HG02981 (cell line): ENCODE results near the gene KLHL29.

Source experiments
- ATAC-seq: cut with Tn5 transposase; IDR thresholded peaks from one replicate; pipeline ENCODE4 v1.9.1; 2021; ENCODE audit warnings: mild to moderate bottlenecking, moderate library complexity; ENCODE audit not compliant: unreplicated experiment

KLHL29 gene

DNA sequence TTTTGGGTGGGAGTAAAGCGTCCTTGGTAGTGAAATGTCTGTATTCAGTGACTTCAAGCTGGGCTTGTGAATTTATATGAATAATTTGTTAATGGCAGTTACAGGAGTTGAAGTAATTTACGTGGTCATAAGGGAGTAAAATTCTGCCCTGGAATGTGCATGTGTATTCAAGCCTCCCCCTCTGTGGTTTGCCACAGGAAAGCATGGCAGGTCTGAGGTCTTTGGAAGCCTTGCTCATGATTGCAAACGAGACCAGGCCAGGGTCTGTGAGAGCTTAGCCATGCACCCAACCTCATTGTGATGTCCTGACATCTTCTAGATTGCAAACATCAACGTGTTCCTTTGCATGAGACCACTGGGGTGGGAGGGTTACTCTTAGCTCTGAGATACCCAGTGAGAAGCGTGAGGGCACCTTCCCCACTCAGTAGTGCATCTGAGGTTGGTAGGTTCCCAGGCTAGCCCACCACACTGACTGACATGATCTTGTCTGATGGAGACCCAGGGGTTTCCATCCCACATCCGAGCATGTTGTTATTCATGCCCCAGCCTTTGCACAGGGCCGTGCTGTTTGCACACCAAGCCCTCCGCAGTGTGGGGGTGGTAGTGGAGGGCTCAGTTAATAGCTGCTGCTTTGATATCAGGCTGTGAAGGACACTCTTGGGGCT is 216.5 kb downstream of the KLHL29 start:
- ATAC-seq, result no peak

DNA sequence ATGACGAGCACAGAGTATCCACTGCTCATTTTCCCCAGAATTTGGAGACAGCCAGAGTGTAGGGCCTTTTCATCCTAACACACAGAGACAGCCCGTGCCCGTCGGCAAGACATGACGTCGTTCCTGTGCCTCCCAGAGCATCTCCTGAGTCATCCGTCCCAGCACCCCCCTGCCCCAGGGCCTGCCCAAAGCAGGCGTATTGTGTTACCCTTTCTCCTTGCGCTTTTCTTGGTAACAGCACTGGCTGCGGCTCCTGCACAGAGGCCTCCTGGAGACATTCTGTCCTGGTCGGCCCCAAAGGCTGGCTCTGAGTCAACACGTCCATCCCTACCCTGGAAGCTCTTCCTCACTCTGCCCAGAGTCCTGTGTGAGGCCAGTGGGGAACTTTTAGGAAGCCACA is 217.1 kb downstream of the KLHL29 start:
- no peak for ATAC-seq

DNA sequence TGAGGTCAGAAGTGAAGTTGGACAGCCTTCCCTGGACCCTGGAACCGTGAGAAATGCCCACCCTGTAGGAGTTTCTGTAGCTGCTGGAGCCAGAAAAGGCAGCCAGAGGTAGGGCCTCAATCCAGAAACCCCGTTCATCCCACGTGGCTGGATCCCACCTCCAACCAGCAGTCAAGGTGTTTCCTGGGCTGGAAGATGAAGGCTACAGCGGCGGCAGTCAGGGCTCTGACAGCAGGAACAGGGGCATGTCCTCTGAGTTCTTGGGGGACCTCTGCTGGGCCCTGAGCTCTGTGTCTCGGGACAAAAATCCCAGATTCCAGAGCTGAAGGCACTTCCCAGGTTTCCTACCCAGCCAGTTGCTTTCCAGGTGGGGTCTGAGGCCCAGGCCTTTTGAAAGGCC is 218.2 kb downstream of the KLHL29 start:
- no peak for ATAC-seq

DNA sequence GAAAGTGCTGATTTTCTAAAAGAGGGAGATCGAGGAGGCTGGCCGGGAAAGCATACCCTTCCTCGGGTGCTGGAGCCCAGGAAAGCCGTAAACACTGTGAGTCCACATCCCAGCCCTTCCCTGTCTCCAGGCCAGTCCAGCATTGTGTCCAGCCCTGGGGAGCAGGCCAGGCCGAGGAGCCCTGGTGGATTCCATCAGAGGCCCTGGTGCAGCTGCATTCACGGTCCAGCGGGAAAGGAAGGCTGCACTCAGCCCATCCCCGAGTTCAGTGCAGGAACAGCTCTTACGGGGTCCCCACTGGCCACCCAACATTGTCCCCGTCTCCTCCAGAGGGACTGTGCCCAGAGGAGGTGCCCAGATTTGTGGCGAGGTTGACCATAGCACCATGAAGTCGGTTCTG is 218.6 kb downstream of the KLHL29 start:
- no peak for ATAC-seq

DNA sequence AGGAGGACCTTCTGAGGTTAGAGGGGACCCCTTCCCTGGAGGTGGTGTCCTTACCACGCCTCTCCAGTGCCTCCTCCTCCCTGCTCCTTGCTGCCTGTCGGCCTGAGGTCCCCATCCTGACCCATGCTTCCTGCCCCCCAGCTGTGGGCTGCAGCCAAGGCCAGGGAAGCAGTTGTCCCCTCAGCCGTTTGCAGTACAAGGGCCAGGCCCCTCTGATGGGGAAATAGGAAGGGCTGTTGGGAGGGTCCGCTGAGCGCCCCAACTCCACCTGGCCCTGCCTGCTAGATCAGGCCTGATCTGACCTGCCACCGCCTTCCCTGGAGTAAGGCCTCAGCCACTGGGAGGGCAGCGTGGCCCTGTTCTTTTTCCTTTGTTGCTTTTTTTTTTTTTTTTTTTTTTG is 219.8 kb downstream of the KLHL29 start:
- ATAC-seq, result no peak

DNA sequence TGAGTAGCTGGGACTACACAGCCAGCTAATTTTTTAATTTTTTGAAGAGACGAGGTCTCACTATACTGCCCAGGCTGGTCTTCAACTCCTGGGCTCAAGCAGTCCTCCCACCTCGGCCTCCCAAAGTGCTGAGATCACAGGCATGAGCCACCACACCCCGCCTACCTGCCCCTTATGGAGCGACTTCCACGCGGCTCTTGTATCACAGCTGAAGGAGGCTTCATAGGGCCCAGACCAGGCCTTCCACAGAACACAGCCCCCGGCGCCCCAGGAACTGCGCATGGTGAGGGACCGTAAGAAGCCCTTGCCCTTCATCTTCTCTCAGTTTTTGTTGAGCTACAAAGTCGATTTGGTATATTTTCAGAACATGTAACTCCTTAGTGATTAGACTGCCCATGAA is 220.3 kb downstream of the KLHL29 start:
- ATAC-seq, result no peak

DNA sequence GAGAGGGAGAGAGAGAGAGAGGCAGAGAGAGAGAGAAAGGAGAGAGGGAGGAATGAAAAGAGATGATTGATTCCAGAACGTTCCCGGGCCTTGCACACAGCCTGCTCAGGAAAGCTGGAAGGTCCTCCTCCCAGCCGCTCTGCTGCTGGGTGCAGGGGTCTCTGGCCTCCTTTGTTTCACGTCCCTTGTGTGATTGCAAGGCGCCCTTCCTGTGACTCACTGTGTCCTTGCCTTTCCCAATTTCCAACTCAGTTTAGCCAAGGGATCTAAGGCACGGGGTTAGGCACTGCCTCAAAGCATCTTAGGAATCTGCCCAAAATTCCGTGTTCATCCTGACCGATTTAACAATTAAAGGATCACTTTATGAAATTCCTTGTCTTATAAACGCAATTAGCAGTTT is 221.2 kb downstream of the KLHL29 start:
- no peak for ATAC-seq

DNA sequence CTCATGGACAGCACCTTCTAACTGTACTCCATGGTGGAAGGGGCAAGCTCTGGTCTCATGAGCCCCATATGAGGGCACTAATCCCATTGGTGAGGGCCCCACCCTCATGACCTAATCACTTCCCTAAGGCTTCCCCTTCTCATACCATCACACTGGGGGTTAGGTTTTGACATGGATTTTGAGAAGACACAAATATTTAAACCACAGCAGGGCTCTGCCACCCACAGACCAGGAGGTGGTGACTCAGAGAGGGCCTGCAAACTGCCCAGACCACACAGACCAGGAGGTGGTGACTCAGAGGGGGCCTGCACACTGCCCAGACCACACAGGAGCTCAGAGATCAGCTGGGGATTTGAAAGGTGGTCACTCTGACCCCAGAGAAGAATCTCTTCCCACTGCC is 222.0 kb downstream of the KLHL29 start:
- no peak for ATAC-seq

DNA sequence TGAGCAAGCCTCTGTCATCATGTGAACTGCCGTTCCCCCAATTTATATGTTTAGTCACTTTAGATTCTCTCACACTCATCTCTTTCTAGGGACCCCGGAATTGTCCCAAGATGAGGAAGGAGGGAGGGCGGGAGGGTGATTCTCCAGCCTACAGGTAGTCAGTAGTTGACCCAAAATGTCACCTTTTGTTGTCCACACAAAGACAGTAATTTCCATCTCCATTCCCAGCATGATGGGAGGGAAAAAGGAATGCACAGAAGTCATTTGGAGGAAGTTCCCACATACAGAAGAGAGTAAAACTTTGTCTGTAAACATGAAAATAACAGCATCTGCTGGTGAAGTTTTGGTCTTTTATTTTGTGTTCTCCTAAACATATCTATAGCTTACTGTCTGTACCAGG is 222.9 kb downstream of the KLHL29 start:
- ATAC-seq, result no peak

DNA sequence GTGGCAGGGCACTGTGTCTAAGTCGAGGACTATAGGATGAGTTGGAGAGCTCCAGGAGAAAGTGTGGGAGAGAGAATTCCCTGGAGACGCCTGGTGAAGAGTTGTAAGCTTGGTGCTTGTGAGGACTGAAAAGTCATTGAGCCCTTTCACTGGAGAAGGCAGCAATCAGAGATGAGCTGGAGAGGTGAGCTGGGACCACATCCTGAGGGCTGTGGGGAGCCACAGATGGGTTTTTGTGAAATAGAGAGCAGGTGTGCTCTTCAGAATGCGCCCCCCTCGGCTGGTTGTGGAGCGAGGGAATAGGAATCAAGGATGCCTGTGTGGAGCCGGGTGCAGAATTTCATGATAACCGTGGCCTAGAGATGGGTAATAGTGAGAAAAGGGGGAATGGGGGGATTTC is 224.3 kb downstream of the KLHL29 start:
- ATAC-seq, result no peak

DNA sequence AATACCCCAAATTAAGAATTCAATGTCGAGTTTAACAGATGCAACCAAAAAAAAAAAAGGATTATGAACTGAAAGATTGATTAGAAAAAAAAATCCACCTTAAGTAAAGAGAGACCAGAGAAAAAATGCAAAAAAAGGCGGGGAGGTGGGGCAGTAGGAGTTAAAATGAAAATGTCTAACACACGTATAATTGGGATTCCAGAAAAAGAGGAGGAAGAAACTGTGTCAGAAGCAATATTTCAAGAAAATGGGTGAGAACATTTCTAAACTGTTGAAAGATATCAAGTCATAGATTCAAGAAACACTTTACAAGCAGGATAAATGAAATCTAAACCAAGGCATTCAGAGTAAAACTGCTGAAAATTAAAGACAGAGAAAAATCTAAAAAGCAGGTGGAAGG is 226.9 kb downstream of the KLHL29 start:
- ATAC-seq, result no peak

DNA sequence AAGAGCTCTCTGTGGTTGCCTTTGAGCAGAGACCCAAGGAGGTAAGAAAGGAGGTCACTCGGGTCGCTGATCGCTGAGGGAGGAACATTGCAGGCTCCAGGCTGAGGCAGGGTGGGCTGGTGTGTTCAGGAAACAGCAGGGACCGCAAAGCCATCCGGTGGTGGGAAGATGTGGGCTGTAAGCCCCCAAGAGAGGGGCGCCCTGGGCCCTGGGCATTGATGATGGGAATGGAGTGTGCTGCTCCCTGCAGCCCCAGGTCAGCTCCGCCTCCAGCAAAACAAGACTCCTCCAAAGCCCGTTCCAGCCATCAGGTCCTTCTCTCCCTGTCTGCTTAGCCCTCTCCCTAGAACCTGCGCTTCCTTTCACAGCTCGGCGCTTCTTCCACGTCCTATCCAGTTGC is 229.7 kb downstream of the KLHL29 start:
- no peak for ATAC-seq

DNA sequence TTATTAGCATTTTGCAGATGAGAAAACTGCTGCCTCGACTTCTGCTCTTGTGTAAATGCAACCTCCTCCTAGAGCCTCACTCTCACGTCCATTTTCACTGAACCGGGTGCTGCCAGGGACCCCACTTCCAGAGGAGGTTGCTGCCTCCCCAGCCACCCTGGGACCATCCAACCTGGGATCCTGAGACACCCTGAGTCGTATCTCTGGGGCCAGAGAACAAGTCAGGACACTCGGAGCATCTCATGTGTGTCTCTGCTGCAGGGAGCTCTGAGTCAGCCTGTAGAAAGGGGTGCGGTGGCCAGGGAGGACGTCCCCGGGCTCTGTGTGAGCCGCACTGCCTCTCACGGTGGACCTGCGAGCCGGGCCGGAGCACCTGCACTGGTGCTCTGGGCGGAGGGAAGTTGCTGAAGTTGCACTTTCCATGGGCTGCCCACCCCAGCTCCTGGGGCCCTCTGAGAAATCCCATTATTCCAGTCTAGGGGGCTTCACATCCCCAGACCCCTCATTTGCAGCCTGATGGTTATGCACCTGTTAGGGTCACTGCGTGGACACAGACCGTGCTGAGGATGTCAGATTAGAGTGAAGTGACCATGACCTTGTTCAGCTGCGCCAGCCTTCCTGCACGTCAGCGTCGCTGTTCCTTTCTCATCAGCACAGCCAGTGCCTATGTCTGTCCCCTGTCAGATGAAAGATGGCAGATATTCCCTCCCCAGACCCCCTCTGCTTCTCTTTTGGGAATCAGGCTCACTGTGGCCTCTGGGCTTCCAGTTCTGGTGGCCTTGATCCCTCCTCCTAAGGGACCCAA is 230.4 kb downstream of the KLHL29 start:
- no peak for ATAC-seq

DNA sequence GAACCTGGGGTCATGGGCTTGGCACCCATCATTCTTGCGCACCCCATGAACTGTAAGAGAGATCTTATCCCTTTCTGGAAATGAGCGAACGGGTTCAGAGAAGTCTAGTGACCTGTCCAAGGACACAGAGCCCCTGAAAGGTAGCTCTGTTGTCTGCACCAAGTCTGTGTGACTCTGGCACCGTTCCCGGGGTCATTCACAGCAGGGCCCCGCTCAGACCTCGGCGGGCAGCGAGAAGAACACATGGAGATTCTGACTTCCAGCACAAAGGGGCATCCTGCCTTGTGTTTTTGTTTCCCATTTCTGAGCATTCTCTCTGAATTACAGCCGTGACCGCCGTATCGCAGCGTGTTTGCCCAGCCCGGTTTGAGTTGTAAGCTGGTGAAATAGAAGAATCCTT is 231.7 kb downstream of the KLHL29 start:
- ATAC-seq, result no peak

DNA sequence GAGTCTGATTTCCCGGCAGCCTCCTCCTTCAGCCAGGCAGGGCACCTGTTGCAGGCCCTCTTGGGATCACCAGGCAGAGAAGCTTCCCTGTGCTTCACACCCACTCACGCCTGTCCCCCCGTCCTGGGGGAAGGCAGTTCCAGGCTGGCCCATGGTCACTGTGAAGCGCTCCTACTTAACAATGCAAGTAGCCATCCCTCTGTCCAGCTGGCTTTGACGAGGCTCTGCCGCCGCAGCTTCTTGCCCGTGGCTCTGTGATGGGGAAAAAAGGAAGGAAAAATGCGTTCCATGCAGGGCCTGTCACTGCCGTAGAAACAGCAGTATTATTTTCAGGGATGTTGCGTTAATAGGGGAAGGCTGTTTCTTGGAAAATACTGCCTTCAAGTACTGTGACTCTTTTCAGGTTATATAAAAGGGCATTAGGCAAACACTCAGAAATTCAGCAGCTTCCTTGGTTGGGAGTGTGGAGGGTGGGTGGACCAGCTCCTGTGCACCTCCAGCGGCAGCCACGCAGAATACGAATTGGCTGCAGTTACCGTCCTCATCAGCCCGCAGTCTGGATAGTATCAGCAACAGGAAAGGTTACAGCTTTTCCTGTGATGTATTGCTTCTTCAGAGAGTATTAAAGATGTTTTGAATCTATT is 232.3 kb downstream of the KLHL29 start:
- no peak for ATAC-seq

DNA sequence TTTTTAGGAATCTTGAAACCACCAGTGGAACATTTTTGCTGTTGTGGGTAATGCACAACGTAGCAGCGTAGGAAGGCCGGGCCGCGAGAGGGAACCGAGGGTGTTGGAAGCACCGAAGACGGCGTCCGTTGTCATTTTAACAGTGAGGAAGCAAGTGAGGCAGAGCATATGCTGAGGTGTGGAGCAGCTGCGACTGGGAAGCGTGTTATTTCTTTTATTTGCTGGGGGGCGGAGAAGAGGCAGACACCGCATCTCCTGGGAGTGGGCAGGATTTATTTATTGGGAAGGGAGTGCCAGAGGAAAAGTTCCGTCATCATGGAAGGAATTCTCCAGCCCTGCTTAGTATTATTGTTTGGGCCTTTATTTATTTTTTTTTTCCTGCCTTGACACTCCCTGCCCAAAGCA is 232.8 kb downstream of the KLHL29 start:
- ATAC-seq, result no peak

DNA sequence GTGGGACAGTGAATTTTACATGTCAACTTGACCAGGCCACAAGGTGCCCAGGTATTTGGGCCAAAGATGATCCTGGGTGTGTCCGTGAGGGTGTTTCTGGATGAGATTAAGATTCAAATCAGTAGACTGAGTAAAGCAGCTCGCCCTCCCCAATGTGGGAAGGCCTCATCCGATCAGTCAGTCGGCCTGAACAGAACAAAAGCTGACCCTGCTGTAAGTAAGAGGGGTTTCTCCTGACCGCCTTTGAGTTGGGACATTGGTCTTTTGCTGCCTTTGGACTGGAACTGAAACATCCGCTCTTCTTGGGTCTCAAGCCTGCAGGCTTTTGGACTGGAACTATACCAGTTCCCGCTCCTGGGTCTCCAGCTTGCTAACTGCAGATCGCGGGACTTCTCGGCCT is 233.3 kb downstream of the KLHL29 start:
- no peak for ATAC-seq

DNA sequence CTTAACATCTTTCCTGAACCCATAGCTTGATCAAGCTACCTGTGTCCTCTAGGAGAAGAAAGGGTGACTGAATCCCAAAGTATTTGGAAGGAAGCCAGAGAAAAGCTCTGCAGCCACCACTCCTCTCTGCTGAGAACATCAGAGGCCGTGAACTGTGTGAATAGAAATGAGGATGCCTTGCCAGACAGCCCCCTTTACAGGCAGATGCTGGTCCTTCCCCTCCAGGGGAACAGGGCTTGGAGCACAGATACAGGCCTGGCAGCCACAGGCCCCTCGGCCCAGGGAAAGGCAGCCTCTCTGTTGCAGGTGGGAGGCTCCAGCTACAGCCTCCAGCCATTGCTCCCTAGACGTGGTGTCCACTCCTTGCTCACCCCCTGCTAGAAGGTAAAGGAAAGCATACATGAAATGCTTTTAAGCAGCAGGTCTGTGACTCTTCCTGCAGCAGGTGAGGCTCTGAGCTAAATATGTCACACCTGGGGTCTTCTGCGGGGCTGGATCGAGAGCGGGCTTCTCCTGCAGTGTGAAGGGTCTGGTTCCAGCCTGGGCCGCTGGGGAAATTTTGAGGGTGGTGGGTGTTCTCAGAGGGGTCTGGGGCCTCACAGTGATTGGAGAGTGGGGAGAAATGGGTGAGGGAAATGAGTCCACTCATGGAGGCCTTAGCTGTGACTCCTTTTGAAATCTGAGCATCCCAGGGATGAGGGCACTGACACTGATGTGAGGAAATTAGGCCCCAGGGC is 234.0 kb downstream of the KLHL29 start:
- no peak for ATAC-seq

DNA sequence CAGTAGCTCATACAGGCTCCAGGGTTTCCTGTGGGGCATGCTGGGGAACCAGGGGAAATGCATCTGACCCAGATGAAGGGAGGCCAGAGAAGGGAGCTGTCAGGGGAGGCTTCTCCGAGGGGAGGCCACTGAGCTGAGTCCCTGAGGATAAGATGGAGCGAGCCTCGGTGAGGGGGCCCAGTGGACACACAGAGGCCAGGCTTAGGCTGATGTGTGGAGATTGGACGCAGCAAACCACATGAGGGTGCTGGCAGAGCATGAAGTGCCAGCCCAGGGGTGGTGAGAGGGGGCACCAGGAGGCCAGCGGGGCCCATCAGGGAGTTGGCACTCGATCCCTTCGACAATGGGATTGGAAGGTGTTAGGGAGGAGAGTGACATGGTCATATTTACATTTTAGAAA is 235.0 kb downstream of the KLHL29 start:
- ATAC-seq, result no peak

DNA sequence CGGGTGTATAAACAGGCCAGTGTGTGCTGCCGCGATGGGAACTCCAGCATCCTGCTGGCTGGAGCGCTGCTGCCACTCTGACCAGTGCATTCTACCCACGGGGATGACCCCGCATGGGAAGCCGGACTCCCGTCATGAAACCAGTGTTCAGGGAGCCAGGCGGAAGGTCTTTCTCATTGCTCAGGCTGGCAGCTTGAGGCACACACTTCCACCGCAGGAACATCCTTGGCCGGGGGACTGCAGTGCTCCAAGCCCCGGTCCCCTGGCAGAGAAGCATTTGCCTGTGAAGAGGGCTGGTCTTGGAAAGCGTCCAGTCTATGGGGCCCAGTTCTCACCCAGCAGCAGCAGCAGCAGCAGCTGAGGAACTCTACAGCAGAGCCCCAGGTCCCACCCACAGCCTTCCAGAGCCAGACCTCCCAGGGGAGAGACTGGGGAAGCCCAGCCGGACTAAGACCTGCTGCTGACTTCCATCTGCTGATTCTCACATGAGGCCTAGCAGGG is 235.9 kb downstream of the KLHL29 start:
- ATAC-seq, result no peak

DNA sequence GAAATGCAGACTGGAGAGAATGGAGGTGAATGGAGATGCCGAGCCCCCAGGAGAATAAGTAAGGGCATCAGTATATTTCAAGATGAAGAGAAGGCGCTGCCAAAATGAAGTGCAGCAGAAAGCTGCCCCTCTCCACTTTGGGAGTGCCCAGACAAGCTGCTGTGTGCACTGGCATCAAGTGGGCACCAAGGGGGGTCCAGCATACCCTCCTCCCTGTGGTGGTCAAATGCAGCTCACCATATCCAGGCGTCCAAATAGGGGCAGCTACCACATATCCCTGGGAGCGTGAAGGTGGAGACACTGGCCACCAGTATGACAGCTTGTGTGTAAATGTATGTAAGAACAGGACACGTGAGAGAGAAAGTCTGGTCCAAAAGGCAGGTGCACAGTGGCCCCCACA is 236.6 kb downstream of the KLHL29 start:
- no peak for ATAC-seq
